22Rv1 (cell line): ENCODE measurements around the gene PRKAA1.
"Not testable (repeated sequence)": the region's sequence is repeated elsewhere in the genome, so short reads cannot be mapped to it uniquely, and the experiment has no call there.

Experiments used
- H3K27ac ChIP-seq: fragments of 450-650 bp; 2 replicates; pipeline ENCODE4 v1.5.1; 2017
- ZFX ChIP-seq: fragments of 450-650 bp; IDR thresholded peaks from 2 replicates; pipeline ENCODE4 v1.6.1; 2017; ENCODE audit warnings: antibody characterized with exemption, borderline replicate concordance
- TF ChIP-seq, protein P1 (sequence below): fragments of 450-650 bp; IDR thresholded peaks from 2 replicates; pipeline ENCODE4 v1.5.1; 2017; ENCODE audit warnings: mild to moderate bottlenecking

Gene PRKAA1

DNA sequence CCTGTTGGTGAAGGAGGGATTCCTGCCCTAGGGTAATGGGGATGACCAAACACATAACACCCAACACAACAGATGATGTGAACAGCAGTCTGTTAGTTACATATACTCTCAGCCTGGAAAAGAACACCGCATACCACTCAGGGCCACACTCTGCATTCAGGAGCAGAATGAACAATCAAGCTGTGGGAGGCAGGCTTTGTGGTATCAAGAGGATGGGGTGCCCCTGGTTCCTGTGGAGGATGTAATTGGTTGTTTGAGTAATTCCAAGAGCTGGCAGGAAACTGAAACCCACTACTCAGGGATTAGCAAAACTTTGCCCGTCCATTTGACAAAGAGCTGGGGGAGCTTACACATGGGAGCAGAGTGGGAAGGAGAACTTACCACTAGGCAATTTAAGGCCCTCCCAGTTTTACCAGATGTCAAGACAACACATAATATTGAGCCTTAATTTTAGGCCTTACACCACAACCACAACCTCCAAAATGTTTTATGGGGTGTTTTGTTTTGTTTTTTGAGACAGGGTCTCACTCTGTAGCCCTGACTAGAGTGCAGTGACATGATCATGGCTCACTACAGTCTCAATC is 15.6 kb upstream of the PRKAA1 start:
- TF ChIP-seq, protein P1, sequence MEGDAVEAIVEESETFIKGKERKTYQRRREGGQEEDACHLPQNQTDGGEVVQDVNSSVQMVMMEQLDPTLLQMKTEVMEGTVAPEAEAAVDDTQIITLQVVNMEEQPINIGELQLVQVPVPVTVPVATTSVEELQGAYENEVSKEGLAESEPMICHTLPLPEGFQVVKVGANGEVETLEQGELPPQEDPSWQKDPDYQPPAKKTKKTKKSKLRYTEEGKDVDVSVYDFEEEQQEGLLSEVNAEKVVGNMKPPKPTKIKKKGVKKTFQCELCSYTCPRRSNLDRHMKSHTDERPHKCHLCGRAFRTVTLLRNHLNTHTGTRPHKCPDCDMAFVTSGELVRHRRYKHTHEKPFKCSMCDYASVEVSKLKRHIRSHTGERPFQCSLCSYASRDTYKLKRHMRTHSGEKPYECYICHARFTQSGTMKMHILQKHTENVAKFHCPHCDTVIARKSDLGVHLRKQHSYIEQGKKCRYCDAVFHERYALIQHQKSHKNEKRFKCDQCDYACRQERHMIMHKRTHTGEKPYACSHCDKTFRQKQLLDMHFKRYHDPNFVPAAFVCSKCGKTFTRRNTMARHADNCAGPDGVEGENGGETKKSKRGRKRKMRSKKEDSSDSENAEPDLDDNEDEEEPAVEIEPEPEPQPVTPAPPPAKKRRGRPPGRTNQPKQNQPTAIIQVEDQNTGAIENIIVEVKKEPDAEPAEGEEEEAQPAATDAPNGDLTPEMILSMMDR = no peak
- no peak for TF ChIP-seq ZFX
- H3K27ac ChIP-seq = no peak overlapping the region

DNA sequence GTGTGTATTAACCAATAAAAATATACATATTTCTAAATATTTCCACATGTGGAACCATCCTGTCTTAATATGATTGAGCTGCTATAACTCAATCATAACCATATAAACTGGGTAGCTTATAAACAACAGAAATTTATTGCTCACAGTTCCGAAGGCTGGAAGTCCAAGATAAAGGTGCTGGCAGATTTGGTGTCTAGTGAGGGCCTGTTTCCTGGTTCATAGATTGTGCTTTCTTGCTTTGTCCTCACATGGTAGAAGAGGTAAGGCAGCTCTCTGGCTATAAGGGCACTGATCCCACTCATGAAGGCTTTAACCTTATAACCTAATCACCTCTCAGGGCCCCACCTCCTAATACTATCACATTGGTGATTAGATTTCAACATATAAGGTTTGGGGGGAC is 14.0 kb upstream of the PRKAA1 start:
- TF ChIP-seq, protein P1 = no peak
- no peak for TF ChIP-seq ZFX
- H3K27ac ChIP-seq = no peak overlapping the region

DNA sequence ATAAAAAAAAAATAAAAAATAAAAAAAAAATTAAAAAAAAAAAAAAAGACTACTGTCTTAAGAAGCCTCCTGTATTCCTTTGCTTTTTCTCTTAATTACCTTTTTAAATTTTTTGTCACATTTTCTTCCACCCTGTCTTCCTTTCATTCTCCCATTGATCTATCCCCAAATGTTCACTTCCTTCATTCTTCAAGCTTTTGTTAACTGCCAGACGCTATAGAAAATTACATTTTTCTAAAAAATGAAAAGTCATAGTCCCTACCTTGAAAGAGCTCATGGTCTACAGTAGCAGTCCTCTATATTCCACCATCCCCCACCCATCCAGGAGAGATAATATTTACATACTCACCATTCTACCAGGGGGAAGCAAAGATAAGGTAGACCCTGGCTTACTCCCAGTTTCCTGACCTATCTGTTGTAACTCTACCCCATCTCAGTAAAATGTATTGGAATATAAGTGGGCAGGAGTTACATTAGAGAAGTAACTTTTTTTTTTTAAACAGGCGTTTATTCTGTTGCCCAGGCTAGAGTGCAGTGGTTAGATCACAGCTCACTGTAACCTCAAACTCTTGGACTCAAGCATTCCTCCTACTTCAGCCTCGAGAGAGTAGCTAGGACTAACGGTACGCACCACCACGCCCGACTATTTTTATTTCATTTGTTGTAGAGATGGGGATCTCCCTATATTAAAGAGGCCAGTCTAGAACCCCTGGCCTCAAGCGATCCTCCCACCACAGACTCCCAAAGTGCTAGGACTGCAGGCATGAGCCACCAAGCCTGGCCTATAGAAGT is 3.8 kb upstream of the PRKAA1 start:
- TF ChIP-seq, protein P1 = no peak
- H3K27ac ChIP-seq = peak overlapping the region; percentile 100

DNA sequence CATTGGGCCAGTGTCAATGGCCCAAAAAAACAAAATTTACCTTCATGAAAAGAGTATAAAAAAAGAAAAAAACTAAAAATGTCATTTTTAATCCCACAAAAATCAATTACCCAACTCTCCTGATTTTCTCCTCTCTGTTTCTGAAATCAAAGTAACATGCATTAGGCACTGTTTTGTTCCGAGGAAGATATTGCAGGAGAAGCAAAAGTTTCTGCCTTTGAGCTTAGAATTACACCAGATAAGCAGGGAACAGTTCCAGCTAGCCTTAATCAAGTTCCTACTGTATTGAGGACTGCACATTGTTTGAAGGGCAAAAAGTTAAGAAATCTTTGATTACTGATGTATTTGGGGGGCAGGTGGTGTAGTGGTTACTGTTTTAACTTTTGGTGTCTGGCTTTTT is 1.1 kb upstream of the PRKAA1 start:
- TF ChIP-seq, protein P1 = no peak
- no peak for TF ChIP-seq ZFX
- peak overlapping the region; percentile 100 for H3K27ac ChIP-seq

DNA sequence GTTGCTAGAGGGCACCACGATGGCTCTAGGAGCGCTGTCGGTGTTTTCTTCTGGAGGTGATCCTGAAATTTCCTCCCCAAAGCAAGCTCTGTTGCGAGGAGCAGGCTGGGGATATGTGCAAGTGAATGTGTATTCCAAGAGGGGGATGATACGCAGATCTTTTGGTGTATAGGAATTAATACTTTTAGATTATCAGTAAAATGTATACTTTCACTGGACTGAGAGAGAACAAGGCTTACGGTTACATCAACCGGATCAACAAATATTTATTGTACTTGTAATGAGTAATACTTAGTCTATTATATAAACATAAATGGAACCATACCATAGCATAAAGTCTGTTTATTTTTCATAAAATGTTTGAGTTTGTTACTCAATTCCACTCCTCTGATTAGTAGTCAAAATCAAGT is 632 bp upstream of the PRKAA1 start:
- H3K27ac ChIP-seq = peak overlapping the region; percentile 100
- no peak for TF ChIP-seq ZFX
- TF ChIP-seq, protein P1 = no peak

DNA sequence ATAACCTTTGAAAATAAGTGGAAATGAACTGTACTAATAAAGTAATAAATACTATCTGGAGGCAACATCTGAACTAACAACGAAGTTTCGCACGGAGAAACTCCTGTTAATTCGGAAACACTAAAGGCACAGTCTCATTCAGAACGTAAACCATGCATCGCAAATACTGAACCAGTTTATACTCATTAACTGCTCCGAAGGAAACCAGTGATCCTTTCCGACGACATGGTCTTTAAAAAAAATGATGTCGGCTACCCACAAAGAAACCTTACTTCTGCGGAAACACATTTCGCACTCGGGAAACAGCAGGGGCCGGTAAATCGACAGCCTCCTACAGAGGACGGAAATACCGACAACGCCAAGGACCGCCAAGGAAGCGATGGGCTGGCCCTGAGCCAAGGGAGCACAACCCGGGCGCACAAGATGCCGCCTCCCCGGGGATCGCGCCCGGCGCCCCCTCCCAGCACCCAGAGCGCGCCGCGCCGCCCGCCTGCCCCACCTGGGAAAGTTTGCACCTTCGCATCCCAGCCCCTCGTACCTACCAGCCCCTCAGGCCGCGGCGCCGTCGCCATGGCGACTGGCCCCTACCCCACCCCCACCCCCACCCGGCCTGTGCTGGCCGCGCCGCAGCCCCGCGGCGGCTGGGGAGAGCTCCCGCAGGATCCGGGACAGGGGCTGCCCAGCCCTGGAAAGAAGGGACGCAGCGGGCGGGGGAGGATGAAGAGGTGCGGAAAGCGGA is 732 bp downstream of the PRKAA1 start:
- TF ChIP-seq ZFX = no peak
- TF ChIP-seq, protein P1 = no peak
- H3K27ac ChIP-seq = peak overlapping the region; percentile 100

DNA sequence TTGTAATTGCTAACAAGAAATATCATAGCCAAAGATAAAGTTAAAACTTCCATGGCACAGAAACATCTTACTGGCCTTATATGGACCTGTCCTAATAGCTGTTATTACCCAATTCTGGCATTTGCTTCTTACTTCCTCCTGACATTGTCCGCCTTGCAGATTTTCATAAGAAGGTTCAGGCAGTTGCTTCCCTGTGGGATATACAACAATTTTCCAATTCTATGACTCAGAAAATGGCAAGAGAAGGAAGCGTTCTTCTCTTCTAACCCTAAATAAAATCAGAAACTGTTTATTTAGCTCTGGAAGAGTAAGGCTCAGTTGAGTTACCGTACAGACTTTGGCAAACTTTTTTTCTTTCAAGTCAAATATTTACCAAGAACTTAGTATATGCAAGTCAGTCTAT is 1.7 kb downstream of the PRKAA1 start:
- peak overlapping the region; percentile 100 for H3K27ac ChIP-seq
- TF ChIP-seq, protein P1 = no peak
- TF ChIP-seq ZFX = no peak

DNA sequence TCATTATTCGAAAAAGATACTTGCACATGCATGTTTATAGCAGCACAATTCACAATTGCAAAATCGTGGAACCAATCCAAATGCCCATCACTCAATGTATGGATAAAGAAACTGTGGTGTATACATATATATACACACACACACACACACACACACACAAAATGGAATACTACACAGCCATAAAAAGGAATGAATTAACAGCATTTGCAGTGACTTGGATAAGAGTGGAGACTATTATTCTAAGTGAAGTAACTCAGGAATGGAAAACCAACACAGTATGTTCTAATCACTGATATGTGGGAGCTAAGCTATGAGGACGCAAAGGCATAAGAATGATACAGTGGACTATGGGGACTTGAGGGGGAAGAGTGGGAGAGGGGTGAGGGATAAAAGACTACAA is 3.3 kb downstream of the PRKAA1 start:
- H3K27ac ChIP-seq = peak overlapping the region; percentile 100; the same call in 1 of the 2 replicates

DNA sequence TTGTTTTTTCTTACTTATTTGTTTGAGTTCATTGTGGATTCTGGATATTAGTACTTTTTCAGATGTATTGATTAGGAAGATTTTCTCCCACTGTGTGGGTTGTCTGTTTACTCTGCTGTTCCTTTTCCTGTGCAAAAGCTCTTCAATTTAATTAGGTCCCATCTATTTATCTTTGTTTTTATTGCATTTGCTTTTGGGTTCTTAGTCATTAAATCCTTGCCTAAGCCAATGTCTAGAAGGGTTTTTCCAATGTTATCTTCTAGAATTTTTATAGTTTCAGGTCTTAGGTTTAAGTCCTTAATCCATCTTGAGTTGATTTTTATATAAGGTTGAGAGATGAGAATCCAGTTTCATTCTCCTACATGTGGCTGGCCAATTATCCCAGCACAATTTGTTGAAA is 3.8 kb downstream of the PRKAA1 start:
- H3K27ac ChIP-seq = not testable (repeated sequence)

DNA sequence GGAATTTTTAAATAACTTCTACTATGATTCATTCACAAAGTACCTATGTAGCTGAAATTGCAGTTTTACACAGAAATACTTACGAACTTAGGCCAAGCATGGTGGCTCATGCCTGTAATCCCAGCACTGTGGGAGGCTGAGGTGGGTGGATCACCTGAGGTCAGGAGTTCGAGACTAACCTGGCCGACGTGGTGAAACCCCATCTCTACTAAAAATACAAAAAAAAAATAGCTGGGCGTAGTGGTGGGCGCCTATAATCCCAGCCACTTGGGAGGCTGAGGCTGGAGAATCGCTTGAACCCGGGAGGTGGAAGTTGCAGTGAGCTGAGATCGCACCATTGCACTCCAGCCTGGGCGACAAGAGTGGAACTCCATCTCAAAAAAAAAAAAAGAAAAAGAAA is 5.5 kb downstream of the PRKAA1 start:
- peak overlapping the region; percentile 43; the same call in 1 of the 2 replicates for H3K27ac ChIP-seq
